NOMO-1 (cell line): ENCODE results near the gene CTRB2.
A peak's percentile ranks its signal among the peaks of the same experiment; 100 is the strongest.

ENCODE experiments used
- DNase-seq, 2 experiments: peaks; one replicate each; lab custom pipeline; 2025; ENCODE audit not compliant: unreplicated experiment in 2 of 2; lab: John Stamatoyannopoulos, UW

CTRB2 gene

GRCh38 chr16:75206749-75207451 lies at the start of gene CTRB2:
CTRB2 (minus strand) TSS chr16:75207161; CDS start chr16:75207141, 20 bp downstream.
- DNase-seq, result no peak

GRCh38 chr16:75256059-75256571 lies 49.2 kb upstream of the CTRB2 start:
- no peak for DNase-seq

- DNase-seq, result no peak
Observed at GRCh38 chr16:75254359-75254837, 47.4 kb upstream of the CTRB2 start.

GRCh38 chr16:75252946-75253911 lies 46.3 kb upstream of the CTRB2 start:
- no peak for DNase-seq

GRCh38 chr16:75252049-75252864 lies 45.3 kb upstream of the CTRB2 start:
- DNase-seq, result no peak

- peak; percentile 52 to 73 for DNase-seq
Observed at GRCh38 chr16:75251280-75252048, 44.5 kb upstream of the CTRB2 start, which contains the start of gene BCAR1. BCAR1 (minus strand) TSS chr16:75251624; CDS start chr16:75251482, 142 bp downstream.

GRCh38 chr16:75250809-75251279 lies 43.9 kb upstream of the CTRB2 start:
- DNase-seq, result peak in 1 of 2 experiments; percentile 17

GRCh38 chr16:75250089-75250808 lies 43.3 kb upstream of the CTRB2 start:
- DNase-seq, result no peak

GRCh38 chr16:75249441-75249840 lies 42.5 kb upstream of the CTRB2 start:
- DNase-seq, result no peak

GRCh38 chr16:75248536-75249380 lies 41.8 kb upstream of the CTRB2 start:
- DNase-seq, result no peak

- no peak for DNase-seq
Observed at GRCh38 chr16:75248142-75248535, 41.2 kb upstream of the CTRB2 start.

GRCh38 chr16:75247249-75247648 lies 40.3 kb upstream of the CTRB2 start:
- DNase-seq, result no peak

GRCh38 chr16:75246504-75247205 lies 39.7 kb upstream of the CTRB2 start:
- no peak for DNase-seq

GRCh38 chr16:75244844-75245758 lies 38.1 kb upstream of the CTRB2 start:
- peak; percentile 24 to 65 for DNase-seq

GRCh38 chr16:75244225-75244809 lies 37.4 kb upstream of the CTRB2 start:
- DNase-seq, result peak; percentile 16 to 29

- DNase-seq, result no peak
Observed at GRCh38 chr16:75243667-75244224, 36.8 kb upstream of the CTRB2 start.
